OCI-LY1 (cell line): ENCODE measurements around the gene HTD2.

Experiments
- H2AFZ ChIP-seq: fragments of 200-600 bp; sonication (generic), shearing (Covaris generic); 2 replicates; pipeline ENCODE4 v1.6.0; 2014; ENCODE audit warnings: antibody characterized with exemption, mild to moderate bottlenecking, low read length
- H3F3A ChIP-seq: fragments of 200-600 bp; sonication (generic), shearing (Covaris generic); 2 replicates; pipeline ENCODE4 v1.6.0; 2014; ENCODE audit warnings: mild to moderate bottlenecking, antibody characterized with exemption, low read length, moderate library complexity; ENCODE audit not compliant: insufficient read depth
- H3K27ac ChIP-seq: fragments of 200-600 bp; sonication (generic); 2 replicates; pipeline ENCODE4 v1.5.1; 2014; ENCODE audit warnings: low read length, mixed run types, mild to moderate bottlenecking, low read depth; ENCODE audit not compliant: poor library complexity, severe bottlenecking
- H3K27me3 ChIP-seq: fragments of 200-600 bp; sonication (generic); 2 replicates; pipeline ENCODE4 v1.6.0; 2014; ENCODE audit warnings: antibody characterized with exemption, mild to moderate bottlenecking, low read length, moderate library complexity; ENCODE audit not compliant: insufficient read depth
- H3K36me3 ChIP-seq: fragments of 200-600 bp; sonication (generic); 2 replicates; pipeline ENCODE4 v1.6.1; 2014; ENCODE audit warnings: mild to moderate bottlenecking, antibody characterized with exemption, low read length, moderate library complexity, mixed read lengths; ENCODE audit not compliant: insufficient read depth
- H3K4me1 ChIP-seq: fragments of 200-600 bp; sonication (generic); 2 replicates; pipeline ENCODE4 v1.5.1; 2014; ENCODE audit warnings: mild to moderate bottlenecking, low read length, moderate library complexity; ENCODE audit not compliant: insufficient read depth, severe bottlenecking
- H3K4me2 ChIP-seq: fragments of 200-600 bp; sonication (generic), shearing (Covaris generic); 2 replicates; pipeline ENCODE4 v1.6.1; 2014; ENCODE audit warnings: low read length
- H3K4me3 ChIP-seq: fragments of 200-600 bp; sonication (generic); 2 replicates; pipeline ENCODE4 v1.5.1; 2014; ENCODE audit warnings: low read length, low read depth, mild to moderate bottlenecking, mixed read lengths; ENCODE audit not compliant: poor library complexity, severe bottlenecking
- H3K79me2 ChIP-seq: fragments of 200-600 bp; shearing (Covaris generic); 2 replicates; pipeline ENCODE4 v1.6.1; 2016; ENCODE audit warnings: mixed run types, low read length, mixed read lengths; ENCODE audit not compliant: insufficient read depth
- H3K9ac ChIP-seq: fragments of 200-600 bp; sonication (generic), shearing (Covaris generic); 2 replicates; pipeline ENCODE4 v1.6.1; 2014; ENCODE audit warnings: mild to moderate bottlenecking, low read length, mixed read lengths
- H3K9me2 ChIP-seq: fragments of 200-600 bp; sonication (generic), shearing (Covaris generic); 2 replicates; pipeline ENCODE4 v1.6.1; 2014; ENCODE audit warnings: low read depth, mild to moderate bottlenecking, low read length, mixed read lengths
- H3K9me3 ChIP-seq: fragments of 200-600 bp; shearing (Covaris generic); 2 replicates; pipeline ENCODE4 v1.6.1; 2014; ENCODE audit warnings: low read length, mixed read lengths
- H4K20me1 ChIP-seq: fragments of 200-600 bp; sonication (generic), shearing (Covaris generic); 2 replicates; pipeline ENCODE4 v1.6.0; 2016; ENCODE audit warnings: mild to moderate bottlenecking, low read length; ENCODE audit not compliant: insufficient read depth
- EZH2 ChIP-seq: fragments of 200-600 bp; sonication (generic), shearing (Covaris generic); IDR thresholded peaks from 2 replicates; pipeline ENCODE4 v1.8.0; 2017; ENCODE audit warnings: borderline replicate concordance, mixed run types, mild to moderate bottlenecking, antibody characterized with exemption, low read length, moderate library complexity, mixed read lengths
- TF ChIP-seq, protein P1 (sequence below): fragments of 200-600 bp; sonication (generic), shearing (Covaris generic); IDR thresholded peaks from 2 replicates; pipeline ENCODE4 v1.5.1; 2017; ENCODE audit warnings: mild to moderate bottlenecking, antibody characterized with exemption, low read length, moderate library complexity, mixed read lengths

Gene HTD2

DNA sequence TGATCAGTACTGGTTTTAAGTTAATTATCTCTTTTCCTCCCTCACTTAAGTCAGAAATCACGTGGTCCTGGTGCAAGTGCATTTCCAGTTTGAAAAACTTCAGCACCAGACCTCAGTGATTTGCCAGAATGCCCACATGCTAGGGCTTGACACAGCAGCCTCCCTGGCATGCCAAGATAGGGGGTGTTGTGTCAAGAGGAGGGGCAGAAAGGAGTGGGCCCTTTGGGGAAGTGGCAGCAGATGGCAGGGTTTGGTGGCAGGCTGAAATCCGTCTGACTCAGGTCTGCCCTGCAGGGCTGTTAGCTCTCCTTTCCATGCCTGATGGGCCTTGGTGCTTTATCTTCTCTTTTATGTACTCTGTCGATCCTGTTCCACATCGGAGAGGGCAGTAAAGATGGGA, 49.7 kb downstream of the HTD2 start:
- Histone ChIP-seq H3K9ac (peak overlapping the region; percentile 57), H3K4me3 (peak overlapping the region; percentile 44), H3K36me3 (peaks cover 46% of the 10 kb centered on the region), H3K9me3 (no peaks in the 10 kb centered on the region), H3K27me3 (no peaks in the 10 kb centered on the region), H3F3A (0 out of 2 replicates have a peak, but pooled peaks cover 6% of the 10 kb centered on the region), H4K20me1 (no peaks in the 10 kb centered on the region), H3K4me1 (peaks cover 80% of the 10 kb centered on the region), H3K27ac (peak overlapping the region; percentile 100), H3K4me2 (peak overlapping the region; percentile 60), H3K9me2 (no peaks in the 10 kb centered on the region), H3K79me2 (peaks cover 86% of the 10 kb centered on the region), H2AFZ (no peak overlapping the region)
- TF ChIP-seq, protein P1, sequence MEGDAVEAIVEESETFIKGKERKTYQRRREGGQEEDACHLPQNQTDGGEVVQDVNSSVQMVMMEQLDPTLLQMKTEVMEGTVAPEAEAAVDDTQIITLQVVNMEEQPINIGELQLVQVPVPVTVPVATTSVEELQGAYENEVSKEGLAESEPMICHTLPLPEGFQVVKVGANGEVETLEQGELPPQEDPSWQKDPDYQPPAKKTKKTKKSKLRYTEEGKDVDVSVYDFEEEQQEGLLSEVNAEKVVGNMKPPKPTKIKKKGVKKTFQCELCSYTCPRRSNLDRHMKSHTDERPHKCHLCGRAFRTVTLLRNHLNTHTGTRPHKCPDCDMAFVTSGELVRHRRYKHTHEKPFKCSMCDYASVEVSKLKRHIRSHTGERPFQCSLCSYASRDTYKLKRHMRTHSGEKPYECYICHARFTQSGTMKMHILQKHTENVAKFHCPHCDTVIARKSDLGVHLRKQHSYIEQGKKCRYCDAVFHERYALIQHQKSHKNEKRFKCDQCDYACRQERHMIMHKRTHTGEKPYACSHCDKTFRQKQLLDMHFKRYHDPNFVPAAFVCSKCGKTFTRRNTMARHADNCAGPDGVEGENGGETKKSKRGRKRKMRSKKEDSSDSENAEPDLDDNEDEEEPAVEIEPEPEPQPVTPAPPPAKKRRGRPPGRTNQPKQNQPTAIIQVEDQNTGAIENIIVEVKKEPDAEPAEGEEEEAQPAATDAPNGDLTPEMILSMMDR, result no peak
- no peak for TF ChIP-seq EZH2

DNA sequence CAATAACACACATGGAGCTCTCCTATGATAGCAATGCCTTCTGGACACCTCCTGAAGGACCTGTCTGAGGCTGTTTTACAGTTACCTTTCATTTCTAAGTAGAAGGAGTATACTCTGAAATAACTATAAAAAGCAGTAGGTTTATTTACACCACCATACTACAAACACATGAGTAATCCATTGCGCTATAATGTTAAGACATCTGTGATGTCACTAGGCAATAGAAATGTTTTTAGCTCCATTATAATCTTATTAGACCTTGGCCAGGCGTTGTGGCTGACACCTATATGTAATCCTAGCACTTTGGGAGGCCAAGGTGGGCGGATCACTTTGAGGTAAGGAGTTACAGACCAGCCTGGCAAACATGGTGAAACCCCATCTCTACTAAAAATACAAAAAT, 51.1 kb downstream of the HTD2 start:
- Histone ChIP-seq H3K4me3 (no peak overlapping the region), H3K27me3 (no peaks in the 10 kb centered on the region), H3K9ac (no peak overlapping the region), H3K79me2 (peaks cover 88% of the 10 kb centered on the region), H3K9me2 (no peaks in the 10 kb centered on the region), H3K36me3 (peaks cover 58% of the 10 kb centered on the region), H3K27ac (peak overlapping the region; percentile 100), H3K4me1 (peaks cover 78% of the 10 kb centered on the region), H3K9me3 (no peaks in the 10 kb centered on the region), H3K4me2 (no peak overlapping the region), H2AFZ (no peak overlapping the region), H4K20me1 (peaks cover 4% of the 10 kb centered on the region), H3F3A (0 out of 2 replicates have a peak, but pooled peaks cover 1% of the 10 kb centered on the region)
- TF ChIP-seq, protein P1, result no peak
- TF ChIP-seq EZH2, result no peak

DNA sequence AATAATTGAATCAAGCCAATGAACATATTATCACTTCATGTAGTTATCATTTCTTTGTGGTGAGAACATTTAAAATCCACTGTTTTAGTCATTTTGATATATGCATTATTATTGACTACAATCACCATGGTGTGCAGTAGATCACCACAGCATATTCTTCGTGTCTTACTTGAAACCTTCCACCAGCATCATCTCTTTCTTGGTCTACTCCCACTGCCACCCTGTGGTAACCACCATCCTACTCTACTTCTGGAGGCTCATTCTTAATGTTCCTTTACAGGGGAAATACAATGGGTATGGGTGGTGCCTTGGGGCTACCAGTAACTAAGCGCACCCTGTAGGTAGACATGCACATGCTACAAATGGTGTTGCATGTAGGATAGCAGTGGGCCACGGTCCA, 51.8 kb downstream of the HTD2 start:
- Histone ChIP-seq H3K9me2 (no peaks in the 10 kb centered on the region), H3K27me3 (no peaks in the 10 kb centered on the region), H3K9ac (no peak overlapping the region; the same call in 1 of the 2 replicates), H3K27ac (peak overlapping the region; percentile 100), H3K9me3 (no peaks in the 10 kb centered on the region), H3F3A (no peaks in the 10 kb centered on the region), H3K4me1 (peaks cover 72% of the 10 kb centered on the region), H3K4me3 (no peak overlapping the region), H3K36me3 (peaks cover 58% of the 10 kb centered on the region), H2AFZ (no peak overlapping the region), H3K79me2 (peaks cover 90% of the 10 kb centered on the region), H3K4me2 (no peak overlapping the region), H4K20me1 (peaks cover 4% of the 10 kb centered on the region)
- TF ChIP-seq EZH2, result no peak
- TF ChIP-seq, protein P1, result peak; percentile 50
